GM21360 (cell line): ENCODE data around the gene ACTN2.
A peak's percentile ranks its signal among the peaks of the same experiment; 100 is the strongest.

ENCODE experiments used
- ATAC-seq: cut with Tn5 transposase; IDR thresholded peaks from one replicate; pipeline ENCODE4 v1.9.1; 2021; ENCODE audit warnings: mild to moderate bottlenecking, moderate library complexity; ENCODE audit not compliant: unreplicated experiment

Gene ACTN2

GRCh38 chr1:236765831-236766230 is 79.5 kb downstream of the ACTN2 start:
- ATAC-seq: no peak

- no peak for ATAC-seq
These were observed 80.2 kb downstream of the ACTN2 start for GRCh38 chr1:236766506-236766905.

GRCh38 chr1:236767276-236767675 is 81.0 kb downstream of the ACTN2 start:
- ATAC-seq: no peak

- ATAC-seq: no peak
These were observed 82.3 kb downstream of the ACTN2 start for GRCh38 chr1:236768601-236769000.

- ATAC-seq: no peak
These were observed 87.6 kb downstream of the ACTN2 start for GRCh38 chr1:236773919-236774318.

- no peak for ATAC-seq
These were observed 88.6 kb downstream of the ACTN2 start for GRCh38 chr1:236774926-236775325.

- no peak for ATAC-seq
These were observed 93.0 kb downstream of the ACTN2 start for GRCh38 chr1:236779312-236779711.

DNA sequence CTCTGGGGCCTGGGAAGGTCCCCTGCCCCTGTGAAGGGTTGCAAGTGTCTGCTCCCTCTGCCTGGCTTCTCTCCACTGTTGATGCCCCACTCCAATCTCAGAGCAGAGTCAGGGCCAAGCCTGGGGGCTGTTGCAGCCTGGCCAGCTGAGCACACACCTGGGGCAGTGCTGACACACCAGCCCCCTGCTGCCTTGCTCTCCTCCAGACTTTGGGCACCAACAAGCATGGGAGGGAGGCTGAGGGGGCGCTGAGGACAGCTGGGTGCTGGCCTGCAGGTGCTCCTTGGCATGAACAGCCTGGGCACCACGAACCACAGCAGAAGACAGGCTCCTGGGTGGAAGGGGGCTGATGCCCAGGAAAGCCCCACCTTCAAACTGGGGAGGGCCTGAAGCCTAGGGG is 99.2 kb downstream of the ACTN2 start:
- ATAC-seq: no peak

- no peak for ATAC-seq
These were observed 100.2 kb downstream of the ACTN2 start for GRCh38 chr1:236786453-236786852.

DNA sequence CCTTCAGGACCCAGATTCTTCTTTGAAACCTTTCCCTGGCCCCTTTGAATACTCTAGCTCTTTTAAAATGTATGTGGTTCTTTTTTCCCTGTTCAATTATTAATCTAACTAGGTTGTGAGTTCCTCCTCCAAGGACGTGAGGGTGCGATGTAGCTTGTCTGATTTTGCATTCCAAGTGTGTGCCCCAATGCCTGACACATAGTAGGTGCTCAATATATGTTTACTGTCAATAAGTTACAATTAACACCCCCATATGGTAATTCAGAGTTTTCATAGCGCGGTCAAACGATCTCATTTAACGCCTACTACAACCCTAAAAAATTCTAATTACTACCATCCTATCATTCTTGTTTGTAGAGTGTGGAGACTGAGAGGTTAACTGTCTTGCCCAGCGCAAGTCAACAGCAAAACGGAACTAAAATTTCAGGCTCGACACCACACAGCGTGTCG is 108.3 kb downstream of the ACTN2 start:
- no peak for ATAC-seq

GRCh38 chr1:236795035-236795756 is 108.9 kb downstream of the ACTN2 start, which contains the start of gene MTR:
Gene MTR (plus strand): TSS chr1:236795292. CDS start chr1:236795704, 412 bp downstream.
- peak; percentile 98 for ATAC-seq

GRCh38 chr1:236795757-236796667 is 109.7 kb downstream of the ACTN2 start:
- peak; percentile 28 for ATAC-seq

DNA sequence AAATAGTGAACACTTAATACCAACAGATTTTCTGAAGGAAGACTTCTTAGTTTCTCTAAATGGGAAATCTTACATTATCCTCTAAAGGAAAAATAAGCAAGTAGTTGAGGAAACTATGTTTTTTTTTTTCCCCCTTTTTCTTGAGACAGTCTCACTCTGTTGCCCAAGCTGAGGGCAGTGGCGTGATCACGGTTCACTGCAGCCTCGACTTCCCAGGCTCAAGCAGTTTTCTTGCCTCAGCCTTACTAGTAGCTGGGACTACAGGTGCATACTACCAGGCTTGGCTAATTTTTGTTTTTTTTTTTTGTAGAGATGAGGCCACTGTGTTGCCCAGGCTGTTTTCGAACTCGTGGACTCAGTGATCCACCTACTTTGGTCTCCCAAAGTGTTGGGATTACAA is 112.7 kb downstream of the ACTN2 start:
- no peak for ATAC-seq

GRCh38 chr1:236800002-236800620 is 113.8 kb downstream of the ACTN2 start:
- ATAC-seq: no peak

GRCh38 chr1:236800623-236801022 is 114.3 kb downstream of the ACTN2 start:
- no peak for ATAC-seq

DNA sequence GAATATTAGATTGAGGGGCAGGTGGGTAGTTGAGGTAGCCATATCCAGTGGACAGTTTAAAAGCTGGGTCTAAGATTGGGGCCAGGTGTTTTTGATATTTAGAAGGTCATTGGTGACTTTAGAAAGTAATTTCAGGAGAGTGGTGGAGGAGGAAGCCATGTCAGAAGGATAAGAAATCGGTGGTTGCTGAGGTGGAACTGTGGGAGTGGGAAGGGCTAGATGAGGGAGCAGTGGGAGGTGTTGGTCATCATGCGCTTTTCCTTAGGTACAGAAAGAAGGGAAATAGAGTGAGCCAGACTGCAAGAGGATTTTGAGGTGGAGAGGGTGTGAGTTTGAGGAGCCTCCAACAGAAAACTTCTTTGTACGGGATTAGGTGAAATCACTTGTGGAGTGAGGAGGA is 116.0 kb downstream of the ACTN2 start:
- no peak for ATAC-seq

- no peak for ATAC-seq
These were observed 120.3 kb downstream of the ACTN2 start for GRCh38 chr1:236806634-236807033.

- no peak for ATAC-seq
These were observed 121.7 kb downstream of the ACTN2 start for GRCh38 chr1:236808005-236808404.

DNA sequence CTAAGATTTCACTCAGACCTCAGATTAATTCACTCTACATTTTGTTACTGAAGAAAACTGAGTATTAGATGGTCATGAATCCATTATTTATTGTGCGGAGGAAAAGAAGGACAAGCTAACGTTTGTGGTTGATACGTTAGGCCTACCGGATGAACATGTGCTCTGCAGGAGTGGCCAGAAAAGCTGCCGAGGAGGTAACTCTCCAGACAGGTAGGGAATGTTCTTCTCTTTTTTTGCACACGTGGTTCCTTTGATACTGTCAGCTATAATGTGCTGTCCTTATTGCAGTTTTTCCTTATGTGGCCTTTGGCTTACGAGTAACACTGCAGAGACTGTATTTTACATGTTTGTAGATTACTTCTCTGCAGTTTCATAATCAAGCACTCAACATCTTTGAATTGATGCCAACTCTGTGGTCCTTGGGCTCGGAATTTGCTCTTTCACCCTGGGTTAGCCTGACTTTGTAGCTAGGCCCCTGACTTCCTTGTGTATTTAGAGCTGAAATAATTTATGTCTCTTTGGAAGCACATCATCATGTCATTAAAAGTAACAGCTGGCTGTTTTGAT is 122.3 kb downstream of the ACTN2 start:
- no peak for ATAC-seq

GRCh38 chr1:236809148-236809547 is 122.8 kb downstream of the ACTN2 start:
- ATAC-seq: no peak

- no peak for ATAC-seq
These were observed 123.7 kb downstream of the ACTN2 start for GRCh38 chr1:236810018-236810417.
